H9 (cell line): ENCODE measurements around the gene GRAP2. TPM values are rescaled to one million over a fixed set of nuclear protein-coding genes. Genes with fewer than 3 reads are reported as not detected.

Experiments used
- DNase-seq: peaks from one replicate; pipeline ENCODE4 v3.0.0-alpha.2; 2017
- H2AFZ ChIP-seq: one replicate; pipeline ENCODE4 v1.6.1; 2013; ENCODE audit warnings: mild to moderate bottlenecking, low read length, control low read depth, moderate library complexity
- H2AK5ac ChIP-seq: 2 replicates; pipeline ENCODE4 v1.6.1; 2013; ENCODE audit warnings: low read length, control low read depth, mixed read lengths; ENCODE audit not compliant: insufficient read length
- H2BK120ac ChIP-seq: one replicate; pipeline ENCODE4 v1.6.1; 2013; ENCODE audit warnings: low read depth, mild to moderate bottlenecking, low read length, control low read depth, inconsistent platforms; ENCODE audit not compliant: poor library complexity, severe bottlenecking
- H2BK12ac ChIP-seq: 2 replicates; pipeline ENCODE4 v1.6.1; 2013; ENCODE audit warnings: low read length, control low read depth, mixed read lengths, low read depth; ENCODE audit not compliant: insufficient read length
- H2BK15ac ChIP-seq: 2 replicates; pipeline ENCODE4 v1.6.1; 2013; ENCODE audit warnings: low read depth, low read length, control low read depth
- H2BK20ac ChIP-seq: one replicate; pipeline ENCODE4 v1.6.1; 2013; ENCODE audit warnings: low read depth, mild to moderate bottlenecking, low read length, control low read depth, inconsistent platforms; ENCODE audit not compliant: poor library complexity, severe bottlenecking
- H2BK5ac ChIP-seq: 2 replicates; pipeline ENCODE4 v1.6.1; 2013; ENCODE audit warnings: low read length, control low read depth, mixed read lengths; ENCODE audit not compliant: insufficient read length
- H3K14ac ChIP-seq: 2 replicates; pipeline ENCODE4 v1.6.1; 2013; ENCODE audit warnings: low read length, control low read depth; ENCODE audit not compliant: insufficient read depth
- H3K18ac ChIP-seq: 2 replicates; pipeline ENCODE4 v1.6.1; 2013; ENCODE audit warnings: low read depth, mild to moderate bottlenecking, mixed read lengths, low read length, control low read depth; ENCODE audit not compliant: insufficient read length
- H3K23ac ChIP-seq: 2 replicates; pipeline ENCODE4 v1.6.1; 2013; ENCODE audit warnings: low read length, control low read depth, mixed read lengths, low read depth; ENCODE audit not compliant: insufficient read length
- H3K23me2 ChIP-seq: 2 replicates; pipeline ENCODE4 v1.6.1; 2013; ENCODE audit warnings: low read depth, mild to moderate bottlenecking, mixed read lengths, low read length, control low read depth; ENCODE audit not compliant: insufficient read length, poor library complexity, severe bottlenecking
- H3K27ac ChIP-seq: 2 replicates; pipeline ENCODE4 v1.5.1; 2013; ENCODE audit warnings: low read length, control low read depth, mixed read lengths, low read depth; ENCODE audit not compliant: insufficient read length
- H3K27me3 ChIP-seq: 2 replicates; pipeline ENCODE4 v1.6.1; 2013; ENCODE audit warnings: low read length, control low read depth, inconsistent platforms; ENCODE audit not compliant: insufficient read depth
- H3K4ac ChIP-seq: 2 replicates; pipeline ENCODE4 v1.6.1; 2013; ENCODE audit warnings: low read depth, mild to moderate bottlenecking, control low read depth, inconsistent platforms, low read length, moderate library complexity
- H3K4me1 ChIP-seq: 2 replicates; pipeline ENCODE4 v1.6.1; 2013; ENCODE audit warnings: low read length, control low read depth, inconsistent platforms; ENCODE audit not compliant: insufficient read depth
- H3K4me2 ChIP-seq: 2 replicates; pipeline ENCODE4 v1.6.1; 2013; ENCODE audit warnings: low read length, control low read depth, mixed read lengths; ENCODE audit not compliant: insufficient read length, insufficient read depth
- H3K56ac ChIP-seq: 2 replicates; pipeline ENCODE4 v1.6.1; 2013; ENCODE audit warnings: low read depth, mild to moderate bottlenecking, mixed read lengths, low read length, control low read depth; ENCODE audit not compliant: insufficient read length
- H3K79me1 ChIP-seq: 2 replicates; pipeline ENCODE4 v1.6.1; 2013; ENCODE audit warnings: low read depth, mild to moderate bottlenecking, moderate library complexity, low read length, control low read depth, inconsistent platforms; ENCODE audit not compliant: insufficient read depth, poor library complexity, severe bottlenecking
- H3K79me2 ChIP-seq: 2 replicates; pipeline ENCODE4 v1.6.1; 2013; ENCODE audit warnings: low read length, control low read depth, inconsistent platforms; ENCODE audit not compliant: insufficient read depth
- H3K9ac ChIP-seq: 2 replicates; pipeline ENCODE4 v1.6.1; 2013; ENCODE audit warnings: low read length, control low read depth, mixed read lengths; ENCODE audit not compliant: insufficient read length; ENCODE audit errors: extremely low read depth
- H3K9me3 ChIP-seq: one replicate; pipeline ENCODE4 v1.6.1; 2013; ENCODE audit warnings: low read depth, low read length, inconsistent platforms; ENCODE audit not compliant: control insufficient read depth
- H3T11ph ChIP-seq: one replicate; pipeline ENCODE4 v1.6.1; 2013; ENCODE audit warnings: mild to moderate bottlenecking, low read length, control low read depth, inconsistent platforms
- H4K20me1 ChIP-seq: one replicate; pipeline ENCODE4 v1.6.1; 2013; ENCODE audit not compliant: control insufficient read depth, insufficient read length, insufficient read depth
- H4K5ac ChIP-seq: 2 replicates; pipeline ENCODE4 v1.6.1; 2013; ENCODE audit warnings: low read depth, mild to moderate bottlenecking, mixed read lengths, low read length, control low read depth; ENCODE audit not compliant: insufficient read length
- H4K8ac ChIP-seq: replicated peaks from 2 replicates; pipeline ENCODE4 v1.6.1; 2013; ENCODE audit warnings: low read length, control low read depth, mixed read lengths, low read depth; ENCODE audit not compliant: insufficient read length
- H4K91ac ChIP-seq: 2 replicates; pipeline ENCODE4 v1.6.1; 2013; ENCODE audit warnings: low read depth, mild to moderate bottlenecking, moderate library complexity, mixed read lengths, low read length, control low read depth; ENCODE audit not compliant: insufficient read length
- H3K27ac Mint-ChIP-seq, 3 experiments: 2 replicates in 2 of 3; 3 replicates in 1 of 3; pipeline ENCODE4 v1.8.0; 2020 to 2021; ENCODE audit warnings: mixed read lengths in 3 of 3, mild to moderate bottlenecking in 1 of 3, moderate library complexity in 1 of 3
- H3K27me3 Mint-ChIP-seq: 2 replicates; pipeline ENCODE4 v1.8.0; 2021; ENCODE audit warnings: low read depth, mild to moderate bottlenecking, moderate library complexity, mixed read lengths
- H3K36me3 Mint-ChIP-seq, 3 experiments: 2 replicates in 2 of 3; 3 replicates in 1 of 3; pipeline ENCODE4 v1.8.0; 2020 to 2021; ENCODE audit warnings: low read depth in 3 of 3, mixed read lengths in 3 of 3; ENCODE audit not compliant: insufficient read depth in 1 of 3
- H3K4me1 Mint-ChIP-seq, 2 experiments: 2 replicates each; pipeline ENCODE4 v1.8.0; 2020; ENCODE audit warnings: mixed read lengths in 2 of 2
- H3K4me3 Mint-ChIP-seq, 2 experiments: 2 replicates in 1 of 2; 3 replicates in 1 of 2; pipeline ENCODE4 v1.8.0; 2020 to 2021; ENCODE audit warnings: mild to moderate bottlenecking in 2 of 2, mixed read lengths in 2 of 2, moderate library complexity in 1 of 2
- H3K9me3 Mint-ChIP-seq, 2 experiments: 2 replicates in 1 of 2; 3 replicates in 1 of 2; pipeline ENCODE4 v1.8.0; 2020; ENCODE audit warnings: mild to moderate bottlenecking in 2 of 2, mixed read lengths in 2 of 2, moderate library complexity in 1 of 2
- WGBS: extraction: QIAGEN DNeasy Blood & Tissue Kit; methylation state at CpG from one replicate; pipeline ENCODE4 v1.1.7; 2013; ENCODE audit warnings: missing lambda C conversion rate, low lambda C conversion rate, mixed read lengths; ENCODE audit not compliant: insufficient read length; ENCODE audit errors: extremely low coverage; 5-methylcytosine and 5-hydroxymethylcytosine counted together
- total RNA-seq: library from RNA; stranded (reverse); gene quantifications from 2 replicates; pipeline ENCODE4 v1.2.1, GENCODE V29; 2021
- TF ChIP-seq, protein P1 (sequence below): fragments of 200-600 bp; sonication (generic); conservative IDR thresholded peaks from 3 replicates; pipeline ENCODE4 v1.8.0; 2021; ENCODE audit warnings: antibody characterized with exemption, mild to moderate bottlenecking

Gene GRAP2
- total RNA-seq, 1 experiment from 2014 or later, result not detected

- H3K4me3 Mint-ChIP-seq, result no peak overlapping the region
- H2BK15ac ChIP-seq, result no peak overlapping the region
- H4K91ac ChIP-seq, result no peak overlapping the region
- H3K4me2 ChIP-seq, result no peak overlapping the region
- H3K27me3 ChIP-seq, result no peaks in the 10 kb centered on the region
- H3K9ac ChIP-seq, result no peak overlapping the region
- no peak overlapping the region for H3K56ac ChIP-seq
- no peak for DNase-seq
- no peak overlapping the region for H2AFZ ChIP-seq
- no peak overlapping the region for H3K23ac ChIP-seq
- H2BK12ac ChIP-seq, result no peak overlapping the region
- H3K14ac ChIP-seq, result no peak overlapping the region
- no peaks in the 10 kb centered on the region for H4K20me1 ChIP-seq
- TF ChIP-seq, protein P1, sequence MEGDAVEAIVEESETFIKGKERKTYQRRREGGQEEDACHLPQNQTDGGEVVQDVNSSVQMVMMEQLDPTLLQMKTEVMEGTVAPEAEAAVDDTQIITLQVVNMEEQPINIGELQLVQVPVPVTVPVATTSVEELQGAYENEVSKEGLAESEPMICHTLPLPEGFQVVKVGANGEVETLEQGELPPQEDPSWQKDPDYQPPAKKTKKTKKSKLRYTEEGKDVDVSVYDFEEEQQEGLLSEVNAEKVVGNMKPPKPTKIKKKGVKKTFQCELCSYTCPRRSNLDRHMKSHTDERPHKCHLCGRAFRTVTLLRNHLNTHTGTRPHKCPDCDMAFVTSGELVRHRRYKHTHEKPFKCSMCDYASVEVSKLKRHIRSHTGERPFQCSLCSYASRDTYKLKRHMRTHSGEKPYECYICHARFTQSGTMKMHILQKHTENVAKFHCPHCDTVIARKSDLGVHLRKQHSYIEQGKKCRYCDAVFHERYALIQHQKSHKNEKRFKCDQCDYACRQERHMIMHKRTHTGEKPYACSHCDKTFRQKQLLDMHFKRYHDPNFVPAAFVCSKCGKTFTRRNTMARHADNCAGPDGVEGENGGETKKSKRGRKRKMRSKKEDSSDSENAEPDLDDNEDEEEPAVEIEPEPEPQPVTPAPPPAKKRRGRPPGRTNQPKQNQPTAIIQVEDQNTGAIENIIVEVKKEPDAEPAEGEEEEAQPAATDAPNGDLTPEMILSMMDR, result no peak
- H3K79me1 ChIP-seq, result no peaks in the 10 kb centered on the region
- H3K23me2 ChIP-seq, result no peaks in the 10 kb centered on the region
- H3K27me3 Mint-ChIP-seq, result no peaks in the 10 kb centered on the region
- H3K18ac ChIP-seq, result no peak overlapping the region
- no peak overlapping the region for H2BK120ac ChIP-seq
- no peak overlapping the region for H2BK5ac ChIP-seq
- H3K4me1 ChIP-seq, result no peaks in the 10 kb centered on the region; the same call in 1 of the 2 replicates
- H2BK20ac ChIP-seq, result no peak overlapping the region
- no CpG with 5 or more reads among the region's 2 CpGs for WGBS
- H3K4ac ChIP-seq, result no peak overlapping the region
- no peaks in the 10 kb centered on the region for H3K36me3 Mint-ChIP-seq
- no peak overlapping the region for H2AK5ac ChIP-seq
- no peak overlapping the region for H3K27ac ChIP-seq
- no peak overlapping the region for H3T11ph ChIP-seq
- H4K8ac ChIP-seq, result no peak overlapping the region
- no peaks in the 10 kb centered on the region for H3K9me3 ChIP-seq
- no peak overlapping the region for H4K5ac ChIP-seq
- no peaks in the 10 kb centered on the region for H3K9me3 Mint-ChIP-seq
- no peaks in the 10 kb centered on the region for H3K79me2 ChIP-seq
- H3K27ac Mint-ChIP-seq, result no peak overlapping the region
- H3K4me1 Mint-ChIP-seq, result peaks cover 38 to 43% of the 10 kb centered on the region in 2 experiments
Observed at GRCh38 chr22:39931251-39931650, 30.4 kb downstream of the GRAP2 start.
